ENCODE measurements around the gene CLCNKB. TPM values are rescaled to one million over a fixed set of nuclear protein-coding genes. Genes with fewer than 3 reads are reported as not detected.

The CLCNKB gene
- total RNA-seq, 2 experiments from 2014 or later = not detected

DNA sequence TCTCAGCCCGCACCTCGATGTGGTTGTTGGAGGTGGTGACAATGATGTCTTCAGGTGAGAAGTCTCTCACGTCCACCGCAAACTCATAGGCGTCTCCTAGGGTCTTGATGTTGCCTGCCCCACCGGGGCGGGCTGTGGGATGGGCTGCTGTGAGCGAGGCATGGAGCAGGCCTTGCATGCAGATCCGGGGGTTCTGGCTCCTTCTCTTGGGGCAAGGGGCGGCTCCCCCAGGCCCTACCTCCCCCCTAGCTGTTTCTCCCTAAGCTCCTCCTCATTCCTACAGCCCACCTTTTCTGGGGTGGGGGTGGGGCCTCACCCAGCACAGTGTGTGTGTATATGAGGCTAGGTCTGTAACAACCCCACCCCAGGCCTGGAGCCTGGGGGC is 26.5 kb upstream of the CLCNKB start:
- H3K4me1 Mint-ChIP-seq (ENCODE audit: low read depth) = peaks cover 12% of the 10 kb centered on the region
- H3K27me3 Mint-ChIP-seq = peaks cover 2% of the 10 kb centered on the region
- no peaks in the 10 kb centered on the region for H3K36me3 Mint-ChIP-seq (ENCODE audit: low read depth)
- H3K9me3 Mint-ChIP-seq = no peaks in the 10 kb centered on the region
- H3K4me3 Mint-ChIP-seq = no peak overlapping the region
- ChIA-PET POLR2A (no interaction called here), CTCF (interaction anchor here (0.5 to 2.4 kb wide), 3 partner anchors 9 to 177 kb away, joined by 3 to 9 read pairs (median 3); no protein-coding TSS in a partner anchor)
- DNase-seq (no peak), ATAC-seq (no peak)
- H3K27ac Mint-ChIP-seq = no peak overlapping the region
- intact Hi-C loops (cut with micrococcal nuclease) = no loop called here
- TF ChIP-seq, protein P1, sequence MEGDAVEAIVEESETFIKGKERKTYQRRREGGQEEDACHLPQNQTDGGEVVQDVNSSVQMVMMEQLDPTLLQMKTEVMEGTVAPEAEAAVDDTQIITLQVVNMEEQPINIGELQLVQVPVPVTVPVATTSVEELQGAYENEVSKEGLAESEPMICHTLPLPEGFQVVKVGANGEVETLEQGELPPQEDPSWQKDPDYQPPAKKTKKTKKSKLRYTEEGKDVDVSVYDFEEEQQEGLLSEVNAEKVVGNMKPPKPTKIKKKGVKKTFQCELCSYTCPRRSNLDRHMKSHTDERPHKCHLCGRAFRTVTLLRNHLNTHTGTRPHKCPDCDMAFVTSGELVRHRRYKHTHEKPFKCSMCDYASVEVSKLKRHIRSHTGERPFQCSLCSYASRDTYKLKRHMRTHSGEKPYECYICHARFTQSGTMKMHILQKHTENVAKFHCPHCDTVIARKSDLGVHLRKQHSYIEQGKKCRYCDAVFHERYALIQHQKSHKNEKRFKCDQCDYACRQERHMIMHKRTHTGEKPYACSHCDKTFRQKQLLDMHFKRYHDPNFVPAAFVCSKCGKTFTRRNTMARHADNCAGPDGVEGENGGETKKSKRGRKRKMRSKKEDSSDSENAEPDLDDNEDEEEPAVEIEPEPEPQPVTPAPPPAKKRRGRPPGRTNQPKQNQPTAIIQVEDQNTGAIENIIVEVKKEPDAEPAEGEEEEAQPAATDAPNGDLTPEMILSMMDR (IDR thresholded peaks at IDR 0.05) = no peak

DNA sequence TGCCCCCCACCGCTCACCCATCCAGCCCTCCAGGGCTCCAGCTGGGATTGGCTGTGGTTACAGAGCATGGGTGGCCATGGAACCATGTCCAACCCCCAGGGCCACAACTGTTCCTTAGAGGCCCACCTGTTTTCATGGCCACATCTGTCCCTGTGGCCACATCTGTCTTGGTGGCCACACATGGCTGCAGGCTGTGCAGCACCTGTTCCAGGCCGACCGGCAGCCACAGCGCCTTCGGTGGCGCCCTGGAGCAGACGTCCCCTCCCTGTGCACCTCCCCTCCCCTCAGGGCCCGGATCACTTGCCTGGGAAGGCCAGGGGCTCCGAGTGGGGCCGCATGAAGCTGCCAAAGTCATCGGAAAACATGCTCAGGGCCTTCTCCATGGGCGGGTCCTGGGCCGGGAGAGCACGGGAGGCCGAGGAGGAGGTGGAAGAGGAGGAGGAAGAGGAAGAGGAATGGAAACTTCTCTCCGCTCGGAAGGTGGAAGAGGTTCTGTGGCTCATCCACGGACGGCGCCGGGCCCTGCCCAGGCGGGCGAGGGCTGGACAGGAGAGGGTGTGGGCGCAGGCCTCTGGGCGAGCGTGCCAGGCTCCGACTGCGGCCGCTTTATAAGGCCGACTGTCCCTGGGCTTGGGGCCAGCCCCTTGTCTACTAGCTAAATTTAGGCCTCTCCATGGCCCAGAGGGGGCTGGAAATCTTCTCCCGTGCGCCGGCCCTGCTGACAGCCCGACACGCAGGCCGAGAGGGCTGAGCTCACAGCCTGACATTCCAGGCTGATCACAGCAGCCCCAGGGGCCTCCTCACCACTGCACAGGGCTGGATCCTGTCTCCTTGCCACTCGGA is 25.9 kb upstream of the CLCNKB start, which contains the start of gene HSPB7:
Gene HSPB7 (minus strand): TSS at position 583 of the 843 bp plus-strand sequence. CDS start 80 bp downstream, at position 503.
- POLR2A ChIA-PET = interaction anchor here (1.1 kb wide), 1 partner anchor 17 kb away, joined by 3 read pairs; no protein-coding TSS in a partner anchor
- CTCF ChIA-PET = interaction anchor here (1.4 to 2.4 kb wide), 2 partner anchors 8 to 10 kb away, joined by 6 to 9 read pairs; no protein-coding TSS in a partner anchor

DNA sequence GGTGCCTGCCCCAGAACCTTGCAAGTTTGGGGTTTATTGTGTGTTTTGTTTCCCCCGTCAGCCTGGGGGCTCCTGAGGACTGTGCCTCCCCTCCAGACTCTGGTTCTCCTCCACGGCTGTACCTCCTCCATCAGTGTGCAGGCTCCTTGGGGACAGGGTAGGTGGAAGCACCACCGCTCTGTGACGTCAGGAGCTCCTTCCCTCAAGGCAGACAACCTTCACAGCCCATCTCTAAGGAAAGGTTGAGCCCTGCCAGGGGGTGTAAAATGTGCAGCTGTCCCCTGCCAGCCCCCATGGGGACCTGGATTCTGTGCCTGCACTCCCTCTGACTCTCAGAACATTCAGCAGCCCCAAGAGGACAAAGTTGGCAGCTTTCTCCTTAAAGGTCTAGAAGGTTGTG is 25.3 kb upstream of the CLCNKB start:
- peaks cover 2% of the 10 kb centered on the region for H3K27me3 Mint-ChIP-seq
- H3K9me3 Mint-ChIP-seq = no peaks in the 10 kb centered on the region
- POLR2A ChIA-PET = interaction anchor here (1.1 kb wide), 2 partner anchors 10 to 18 kb away, joined by 3 read pairs; no protein-coding TSS in a partner anchor
- CTCF ChIA-PET = interaction anchor here (1.4 to 2.4 kb wide), 2 partner anchors 8 to 11 kb away, joined by 6 to 9 read pairs; no protein-coding TSS in a partner anchor
- TF ChIP-seq, protein P1 (IDR thresholded peaks at IDR 0.05) = no peak
- no peak overlapping the region for H3K27ac Mint-ChIP-seq
- no peak for DNase-seq
- H3K36me3 Mint-ChIP-seq (ENCODE audit: low read depth) = no peaks in the 10 kb centered on the region
- intact Hi-C loops (cut with micrococcal nuclease) = no loop called here
- ATAC-seq = no peak
- no peak overlapping the region for H3K4me3 Mint-ChIP-seq
- H3K4me1 Mint-ChIP-seq (ENCODE audit: low read depth) = peaks cover 7% of the 10 kb centered on the region

More for the DNA sequence above, 25.9 kb upstream of the CLCNKB start, which contains the start of gene HSPB7:
- Mint-ChIP-seq H3K36me3 (ENCODE audit: low read depth) (no peaks in the 10 kb centered on the region), H3K4me1 (ENCODE audit: low read depth) (peaks cover 8% of the 10 kb centered on the region), H3K27me3 (peaks cover 2% of the 10 kb centered on the region), H3K4me3 (no peak within 1 kb of the TSS), H3K27ac (no peak within 1 kb of the TSS), H3K9me3 (no peaks in the 10 kb centered on the region)
- TF ChIP-seq, protein P1 (IDR thresholded peaks at IDR 0.05) = no peak
- intact Hi-C loops (cut with micrococcal nuclease) = no loop called here
- ATAC-seq (no peak), DNase-seq (no peak)

DNA sequence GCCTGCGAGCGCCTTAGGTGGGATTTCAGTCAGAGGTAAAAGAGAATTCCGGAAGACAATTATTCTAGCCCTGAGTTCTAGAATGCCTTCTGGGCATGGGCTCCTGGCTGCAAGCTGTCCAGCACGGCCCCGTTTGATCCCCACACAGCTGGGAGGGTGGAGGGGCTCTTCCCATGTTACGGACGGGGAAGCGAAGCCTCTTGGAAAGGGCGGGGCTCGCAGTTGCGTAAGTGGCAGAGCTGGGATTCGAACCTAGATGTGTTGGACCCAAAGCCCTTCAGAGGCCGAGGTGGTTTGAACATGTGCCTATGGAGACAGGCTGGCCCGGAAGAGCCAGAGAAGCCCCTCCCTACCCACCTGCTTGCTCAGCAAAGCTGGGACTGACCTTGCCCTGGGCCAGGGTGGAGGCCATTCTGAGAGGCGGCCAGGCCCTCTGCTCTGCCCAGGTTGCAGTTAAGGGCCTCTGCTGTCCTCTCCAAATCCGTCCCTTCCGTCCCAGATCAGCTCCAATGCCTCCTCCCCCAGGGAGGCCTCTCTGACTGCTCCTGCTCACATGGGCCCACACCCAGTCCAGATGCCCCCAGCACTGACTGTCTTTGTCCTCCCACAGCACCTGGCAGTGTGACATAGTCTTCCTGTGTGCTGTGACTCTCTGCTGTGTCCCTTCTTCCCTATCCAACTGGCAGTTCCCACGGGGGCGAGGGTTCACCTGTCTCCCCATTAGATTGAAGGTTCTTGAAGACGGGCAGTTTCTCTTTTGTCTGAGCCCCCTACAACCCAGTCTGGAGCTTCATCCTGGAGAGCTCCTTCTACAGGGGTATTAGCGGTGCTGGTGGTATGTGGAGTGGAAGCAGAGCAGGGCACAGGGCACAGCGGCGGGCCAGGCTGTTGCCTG is 24.6 kb upstream of the CLCNKB start:
- no peak for ATAC-seq
- no peaks in the 10 kb centered on the region for H3K27me3 Mint-ChIP-seq
- ChIA-PET CTCF (interaction anchor here (1.4 to 2.4 kb wide), 3 partner anchors 9 to 11 kb away, joined by 6 to 9 read pairs (median 8); no protein-coding TSS in a partner anchor), POLR2A (interaction anchor here (1.1 kb wide), 2 partner anchors 11 to 18 kb away, joined by 3 read pairs; no protein-coding TSS in a partner anchor)
- TF ChIP-seq, protein P1 (IDR thresholded peaks at IDR 0.05) = no peak
- intact Hi-C loops (cut with micrococcal nuclease) = no loop called here
- DNase-seq = no peak
- no peaks in the 10 kb centered on the region for H3K36me3 Mint-ChIP-seq (ENCODE audit: low read depth)
- H3K4me1 Mint-ChIP-seq (ENCODE audit: low read depth) = peaks cover 3% of the 10 kb centered on the region
- H3K4me3 Mint-ChIP-seq = no peak overlapping the region
- no peaks in the 10 kb centered on the region for H3K9me3 Mint-ChIP-seq
- H3K27ac Mint-ChIP-seq = no peak overlapping the region
